HepG2 (cell line): ENCODE measurements around the gene ZBTB9. TPM values are rescaled to one million over a fixed set of nuclear protein-coding genes. Genes with fewer than 3 reads are reported as not detected.
A peak's percentile ranks its signal among the peaks of the same experiment; 100 is the strongest.

ENCODE experiments used
- ARID3A ChIP-seq: IDR thresholded peaks from 2 replicates; pipeline ENCODE4 v1.6.1; 2012; ENCODE audit warnings: low read depth, low read length, improper control_type of control experiment
- ARNT ChIP-seq: fragments of 450-650 bp; IDR thresholded peaks from 2 replicates; pipeline ENCODE4 v1.6.1; 2017
- BHLHE40 ChIP-seq: IDR thresholded peaks from 2 replicates; pipeline ENCODE4 v1.6.1; 2011; ENCODE audit warnings: low read length, improper control_type of control experiment
- HNRNPK ChIP-seq: fragments of 200-400 bp; formaldehyde crosslinking; IDR thresholded peaks from 2 replicates; pipeline ENCODE4 v1.6.1; 2018; ENCODE audit warnings: low read length, low read depth, moderate library complexity, mild to moderate bottlenecking; ENCODE audit not compliant: poor library complexity, severe bottlenecking
- JUND ChIP-seq: sonication (generic); formaldehyde crosslinking; IDR thresholded peaks from 2 replicates; pipeline ENCODE4 v1.8.0; 2022; ENCODE audit warnings: mild to moderate bottlenecking, missing genetic modification reagents
- KDM2A ChIP-seq: sonication (generic); formaldehyde crosslinking; IDR thresholded peaks from 2 replicates; pipeline ENCODE4 v1.4.0; 2020; ENCODE audit warnings: low read depth, missing genetic modification reagents, borderline replicate concordance
- KDM5A ChIP-seq: fragments of 200-600 bp; sonication (generic); IDR thresholded peaks from 2 replicates; pipeline ENCODE4 v1.7.0; 2018; ENCODE audit warnings: antibody characterized with exemption, mild to moderate bottlenecking, low read length, borderline replicate concordance
- KDM6A ChIP-seq: IDR thresholded peaks from 2 replicates; pipeline ENCODE4 v1.6.1; 2016; ENCODE audit warnings: low read depth
- MED1 ChIP-seq: sonication (generic); formaldehyde crosslinking; IDR thresholded peaks from 2 replicates; pipeline ENCODE4 v1.4.0; 2020; ENCODE audit warnings: missing genetic modification reagents
- NFE2L1 ChIP-seq: sonication (generic); formaldehyde crosslinking; IDR thresholded peaks from 2 replicates; pipeline ENCODE4 v1.4.0; 2020; ENCODE audit warnings: missing genetic modification reagents, mild to moderate bottlenecking, borderline replicate concordance
- NRL ChIP-seq: sonication (generic); formaldehyde crosslinking; IDR thresholded peaks from 2 replicates; pipeline ENCODE4 v1.5.0; 2020; ENCODE audit warnings: missing genetic modification reagents, mild to moderate bottlenecking, moderate library complexity, borderline replicate concordance
- ONECUT2 ChIP-seq: sonication (generic); formaldehyde crosslinking; IDR thresholded peaks from 2 replicates; pipeline ENCODE4 v1.4.0; 2020; ENCODE audit warnings: missing genetic modification reagents
- PHB2 ChIP-seq: fragments of 450-650 bp; IDR thresholded peaks from 2 replicates; pipeline ENCODE4 v1.6.1; 2018; ENCODE audit not compliant: partially characterized antibody
- PLRG1 ChIP-seq: fragments of 450-650 bp; conservative IDR thresholded peaks from 2 replicates; pipeline ENCODE4 v1.6.1; 2016
- POLR2A ChIP-seq, 2 experiments: IDR thresholded peaks; 2 replicates each; pipeline ENCODE4 v1.6.1; 2011; ENCODE audit warnings: low read depth in 2 of 2, low read length in 2 of 2, mild to moderate bottlenecking in 1 of 2, moderate library complexity in 1 of 2; ENCODE audit not compliant: insufficient read depth in 1 of 2
- RAD51 ChIP-seq: fragments of 450-650 bp; IDR thresholded peaks from 2 replicates; pipeline ENCODE4 v1.6.1; 2016; ENCODE audit warnings: borderline replicate concordance
- RBFOX2 ChIP-seq: fragments of 200-400 bp; formaldehyde crosslinking; IDR thresholded peaks from 2 replicates; pipeline ENCODE4 v1.6.1; 2017; ENCODE audit warnings: low read depth, mild to moderate bottlenecking, low read length
- RCOR2 ChIP-seq: IDR thresholded peaks from 2 replicates; pipeline ENCODE4 v1.6.1; 2016; ENCODE audit warnings: missing biosample characterization, missing genetic modification reagents
- RNF2 ChIP-seq: fragments of 450-650 bp; conservative IDR thresholded peaks from 2 replicates; pipeline ENCODE4 v1.6.1; 2016; ENCODE audit warnings: low read depth
- SATB2 ChIP-seq: sonication (generic); formaldehyde crosslinking; IDR thresholded peaks from 2 replicates; pipeline ENCODE4 v1.5.0; 2020; ENCODE audit warnings: missing genetic modification reagents
- SKI ChIP-seq: fragments of 450-650 bp; IDR thresholded peaks from one replicate; pipeline ENCODE4 v1.6.1; 2018; ENCODE audit warnings: mild to moderate bottlenecking; ENCODE audit not compliant: partially characterized antibody
- SOX6 ChIP-seq, 2 experiments: fragments of 450-650 bp in 1 of 2; sonication (generic) in 1 of 2; formaldehyde crosslinking in 1 of 2; IDR thresholded peaks; 2 replicates each; pipeline versions ENCODE4 v1.4.0 to v1.6.1; 2017 to 2020; ENCODE audit warnings: antibody characterized with exemption in 1 of 2, mild to moderate bottlenecking in 1 of 2, missing genetic modification reagents in 1 of 2
- SP5 ChIP-seq: IDR thresholded peaks from 2 replicates; pipeline ENCODE4 v1.6.1; 2016; ENCODE audit warnings: low read depth, borderline replicate concordance
- TSC22D2 ChIP-seq: sonication (generic); formaldehyde crosslinking; IDR thresholded peaks from 2 replicates; pipeline ENCODE4 v1.5.1; 2020; ENCODE audit warnings: missing genetic modification reagents, mild to moderate bottlenecking, borderline replicate concordance
- ZBTB7B ChIP-seq: sonication (generic); formaldehyde crosslinking; IDR thresholded peaks from 2 replicates; pipeline ENCODE4 v1.4.0; 2020; ENCODE audit warnings: missing genetic modification reagents
- ZFP90 ChIP-seq: sonication (generic); formaldehyde crosslinking; IDR thresholded peaks from 2 replicates; pipeline ENCODE4 v1.8.0; 2022; ENCODE audit warnings: missing genetic modification reagents, mild to moderate bottlenecking, inconsistent platforms, borderline replicate concordance
- ZNF143 ChIP-seq: sonication (generic); formaldehyde crosslinking; IDR thresholded peaks from 2 replicates; pipeline ENCODE4 v1.4.0; 2020; ENCODE audit warnings: missing genetic modification reagents
- polyA plus RNA-seq, 8 experiments: library from polyadenylated mRNA; depleted of rRNA in 3 of 8; stranded (reverse) in 7 of 8; unstranded in 1 of 8; fragments of >200 nt; fragmentation: Illumina TruSeq in 4 of 8; extraction: Trizol in 4 of 8; gene quantifications; 2 replicates each; pipeline versions ENCODE4 v1.2.1 to v1.2.3, GENCODE V29; 2011 to 2016; ENCODE audit warnings: low read depth in 4 of 8, missing spikeins in 1 of 8, mixed read lengths in 1 of 8; ENCODE audit not compliant: insufficient read depth in 1 of 8
- total RNA-seq, 5 experiments: library from RNA; depleted of rRNA; stranded (reverse); fragments of >200 nt; fragmentation: Illumina TruSeq; extraction: Trizol; gene quantifications; 2 replicates each; pipeline ENCODE4 v1.2.3, GENCODE V29; 2016; ENCODE audit warnings: low read depth in 1 of 5
- TF ChIP-seq, protein P1 (sequence below): sonication (generic); formaldehyde crosslinking; IDR thresholded peaks from 2 replicates; pipeline ENCODE4 v1.4.0; 2020; ENCODE audit warnings: mild to moderate bottlenecking, missing genetic modification reagents
- TF ChIP-seq, protein P2 (sequence below): sonication (generic); formaldehyde crosslinking; IDR thresholded peaks from 2 replicates; pipeline ENCODE4 v1.4.0; 2020; ENCODE audit warnings: missing genetic modification reagents, borderline replicate concordance

The ZBTB9 gene
- total and polyA plus RNA-seq, 2 of the 13 experiments (the other 11 are each of a cell fraction or from before 2014, with no cell fraction given), result 5.3 to 9.2 TPM

DNA sequence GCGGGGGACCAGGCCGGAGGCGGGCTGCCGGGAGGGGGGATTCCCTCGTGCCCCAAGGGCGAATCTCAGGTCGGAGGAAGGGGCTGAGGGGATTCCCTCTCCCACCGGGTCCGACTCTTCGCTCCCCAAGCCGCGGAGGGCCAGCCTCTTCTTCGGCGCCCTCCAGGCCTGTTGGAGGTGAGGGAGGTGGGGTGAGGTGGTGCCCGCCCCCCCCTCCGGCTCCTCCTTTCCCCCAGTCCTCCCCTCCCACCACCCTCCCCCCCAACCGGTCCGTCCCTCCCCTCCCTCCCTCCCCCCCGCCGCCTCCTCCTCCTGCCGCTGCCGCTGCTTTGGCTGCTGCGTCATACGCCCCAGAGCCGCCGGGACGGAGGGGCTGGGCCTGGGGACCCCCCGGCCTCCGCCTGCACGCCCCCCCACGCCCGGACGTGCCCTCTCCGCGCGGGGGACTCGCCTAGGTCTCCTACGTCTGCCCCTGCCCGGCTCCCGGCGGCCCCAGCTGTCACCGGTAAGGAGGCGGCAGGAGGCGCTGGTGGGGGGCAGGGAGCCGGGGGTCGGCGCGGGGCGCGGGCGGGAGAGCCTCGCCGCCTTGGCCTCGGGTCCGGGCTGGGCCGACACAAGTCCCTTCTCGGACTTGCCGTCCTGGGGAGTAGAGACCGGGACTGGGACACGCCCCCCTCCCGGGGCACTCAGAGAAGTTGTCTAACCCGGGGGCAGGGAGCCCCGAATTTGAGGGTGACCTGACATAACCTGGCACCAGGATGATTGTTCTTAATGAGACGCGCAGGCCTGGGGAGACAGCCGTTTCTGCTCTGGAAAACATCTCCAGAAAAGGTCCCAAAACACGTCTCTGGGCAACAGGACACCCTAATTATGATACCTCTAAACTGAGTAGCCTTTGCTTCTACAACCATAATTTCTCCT lies 43.4 kb upstream of the ZBTB9 start, which contains the start of gene PHF1 (continued):
- TF ChIP-seq ARID3A (no peak), NFE2L1 (CRISPR knock-in tag) (no peak), KDM5A (peak; percentile 41), SOX6 (IDR thresholded peaks at IDR 0.05) (no peak), SOX6 (CRISPR knock-in tag; IDR thresholded peaks at IDR 0.05) (no peak), ZBTB7B (peak; percentile 18), RAD51 (no peak), ARNT (no peak), RCOR2 (CRISPR knock-in tag) (no peak), ZFP90 (peak; percentile 20; the same call in 1 of the 2 replicates), ZNF143 (no peak; the same call in 1 of the 2 replicates), KDM2A (CRISPR knock-in tag) (peak; percentile 52; the same call in 1 of the 2 replicates), KDM6A (CRISPR knock-in tag) (no peak), ONECUT2 (CRISPR knock-in tag) (no peak), SKI (peak; percentile 13), SP5 (CRISPR knock-in tag) (peak; percentile 31; the same call in 1 of the 2 replicates), RNF2 (no peak), TSC22D2 (CRISPR knock-in tag) (peak; percentile 6; the same call in 1 of the 2 replicates), HNRNPK (peak; percentile 82), RBFOX2 (peak; percentile 62; the same call in 1 of the 2 replicates), JUND (CRISPR knock-in tag) (no peak), NRL (peak; percentile 74; the same call in 1 of the 2 replicates), PLRG1 (no peak), BHLHE40 (peak; percentile 19; the same call in 1 of the 2 replicates), PHB2 (no peak), POLR2A (IDR thresholded peaks at IDR 0.05; ENCODE audit: insufficient read depth in 1 of 2, low read depth in 2 of 2, low read length in 2 of 2) (peak in 1 of 2 experiments; percentile 65; a peak in 1 of 4 replicates), MED1 (CRISPR knock-in tag) (no peak), SATB2 (CRISPR knock-in tag) (no peak)
- TF ChIP-seq, protein P1, sequence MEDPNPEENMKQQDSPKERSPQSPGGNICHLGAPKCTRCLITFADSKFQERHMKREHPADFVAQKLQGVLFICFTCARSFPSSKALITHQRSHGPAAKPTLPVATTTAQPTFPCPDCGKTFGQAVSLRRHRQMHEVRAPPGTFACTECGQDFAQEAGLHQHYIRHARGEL (CRISPR knock-in tag), result no peak
- TF ChIP-seq, protein P2, sequence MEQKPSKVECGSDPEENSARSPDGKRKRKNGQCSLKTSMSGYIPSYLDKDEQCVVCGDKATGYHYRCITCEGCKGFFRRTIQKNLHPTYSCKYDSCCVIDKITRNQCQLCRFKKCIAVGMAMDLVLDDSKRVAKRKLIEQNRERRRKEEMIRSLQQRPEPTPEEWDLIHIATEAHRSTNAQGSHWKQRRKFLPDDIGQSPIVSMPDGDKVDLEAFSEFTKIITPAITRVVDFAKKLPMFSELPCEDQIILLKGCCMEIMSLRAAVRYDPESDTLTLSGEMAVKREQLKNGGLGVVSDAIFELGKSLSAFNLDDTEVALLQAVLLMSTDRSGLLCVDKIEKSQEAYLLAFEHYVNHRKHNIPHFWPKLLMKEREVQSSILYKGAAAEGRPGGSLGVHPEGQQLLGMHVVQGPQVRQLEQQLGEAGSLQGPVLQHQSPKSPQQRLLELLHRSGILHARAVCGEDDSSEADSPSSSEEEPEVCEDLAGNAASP (CRISPR knock-in tag), result peak; percentile 16; the same call in 1 of the 2 replicates
